Measurements from ENCODE around the gene NDUFV1. TPM values are rescaled to one million over a fixed set of nuclear protein-coding genes. Genes with fewer than 3 reads are reported as not detected.

Gene NDUFV1
- total and polyA plus RNA-seq, 9 of the 15 experiments (the other 6 are each of a cell fraction or from before 2014, with no cell fraction given): 10.8 to 423 (median 209) TPM

- intact Hi-C loops (cut with micrococcal nuclease): loop anchor here (10.0 kb wide), 1 partner anchor 157 kb away; no protein-coding TSS in a partner anchor
- 8% methylated on average over 12 of the region's 12 CpGs for WGBS (ENCODE audit: insufficient coverage, low coverage, missing lambda C conversion rate)
- Histone ChIP-seq H3K79me2 (ENCODE audit: control insufficient read depth, insufficient read depth, low read length) (no peaks in the 10 kb centered on the region), H2AFZ (ENCODE audit: low read depth, low read length) (no peak overlapping the region), H3K9me3 (replicated peaks; ENCODE audit: control insufficient read depth, insufficient read depth, low read depth, low read length) (no peaks in the 10 kb centered on the region; the same call in none of the 2 replicates), H3K27me3 (ENCODE audit: control insufficient read depth in 2 of 2, insufficient read depth in 2 of 2, low read length in 2 of 2) (peaks cover 2 to 13% of the 10 kb centered on the region in 2 experiments; a peak in 3 of 5 replicates), H3K4me2 (ENCODE audit: insufficient read depth, low read length) (no peak overlapping the region), H3K27ac (ENCODE audit: extremely low read depth, low read depth, low read length) (no peak overlapping the region), H3K9ac (ENCODE audit: insufficient read depth in 1 of 2, low read depth in 2 of 2, low read length in 2 of 2) (no peak overlapping the region), H3K4me3 (no peak overlapping the region), H3K36me3 (ENCODE audit: control insufficient read depth, insufficient read depth, low read length) (no peaks in the 10 kb centered on the region), H4K20me1 (replicated peaks; ENCODE audit: control insufficient read depth, insufficient read depth, low read length) (peaks cover 3% of the 10 kb centered on the region; the same call in 1 of the 2 replicates), H3K4me1 (replicated peaks in 1 of 2; ENCODE audit: control insufficient read depth in 2 of 2, insufficient read depth in 2 of 2, low read length in 2 of 2) (peaks cover 0 to 43% of the 10 kb centered on the region in 2 experiments; a peak in 2 of 5 replicates), H3K9me1 (ENCODE audit: control insufficient read depth, insufficient read depth, low read length) (no peaks in the 10 kb centered on the region)
- DNase-seq (ENCODE audit: extremely low read depth in 1 of 4, low spot score in 3 of 4) (peak; percentile 44 to 59 (median 48)), ATAC-seq (peak; percentile 87), FAIRE-seq (peak; percentile 48)
- no TSS peak for BruUV-seq (replicated peaks)
- POLR2A ChIA-PET: interaction anchor here (0.6 to 1.2 kb wide), 4 partner anchors 10 to 237 kb away, joined by 3 to 4 read pairs (median 3); no protein-coding TSS in a partner anchor
- in situ Hi-C loops (cut with MboI): no loop called here
- CTCF ChIA-PET (ENCODE audit: low intra/inter-chr PET ratio): interaction anchor here (1.4 kb wide), 1 partner anchor 11 kb away, joined by 4 read pairs; no protein-coding TSS in a partner anchor
- TF ChIP-seq RB1 (IDR thresholded peaks at IDR 0.05; ENCODE audit: low read depth) (0 out of 2 replicates have a peak, but pooled peaks have one; percentile 33), NCOA2 (IDR thresholded peaks at IDR 0.05; ENCODE audit: partially characterized antibody in 2 of 2) (no peak), CTCFL (IDR thresholded peaks at IDR 0.05; ENCODE audit: borderline replicate concordance, insufficient read depth, low read depth, low read length, poor library complexity, severe bottlenecking) (peak; percentile 49), REST (IDR thresholded peaks at IDR 0.05; ENCODE audit: borderline replicate concordance) (peak; percentile 46; the same call in 1 of the 2 replicates), REST (CRISPR knock-in tag; IDR thresholded peaks at IDR 0.05; ENCODE audit: low read depth) (no peak)
- TF ChIP-seq, protein P1, sequence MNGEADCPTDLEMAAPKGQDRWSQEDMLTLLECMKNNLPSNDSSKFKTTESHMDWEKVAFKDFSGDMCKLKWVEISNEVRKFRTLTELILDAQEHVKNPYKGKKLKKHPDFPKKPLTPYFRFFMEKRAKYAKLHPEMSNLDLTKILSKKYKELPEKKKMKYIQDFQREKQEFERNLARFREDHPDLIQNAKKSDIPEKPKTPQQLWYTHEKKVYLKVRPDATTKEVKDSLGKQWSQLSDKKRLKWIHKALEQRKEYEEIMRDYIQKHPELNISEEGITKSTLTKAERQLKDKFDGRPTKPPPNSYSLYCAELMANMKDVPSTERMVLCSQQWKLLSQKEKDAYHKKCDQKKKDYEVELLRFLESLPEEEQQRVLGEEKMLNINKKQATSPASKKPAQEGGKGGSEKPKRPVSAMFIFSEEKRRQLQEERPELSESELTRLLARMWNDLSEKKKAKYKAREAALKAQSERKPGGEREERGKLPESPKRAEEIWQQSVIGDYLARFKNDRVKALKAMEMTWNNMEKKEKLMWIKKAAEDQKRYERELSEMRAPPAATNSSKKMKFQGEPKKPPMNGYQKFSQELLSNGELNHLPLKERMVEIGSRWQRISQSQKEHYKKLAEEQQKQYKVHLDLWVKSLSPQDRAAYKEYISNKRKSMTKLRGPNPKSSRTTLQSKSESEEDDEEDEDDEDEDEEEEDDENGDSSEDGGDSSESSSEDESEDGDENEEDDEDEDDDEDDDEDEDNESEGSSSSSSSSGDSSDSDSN (IDR thresholded peaks at IDR 0.05; ENCODE audit: borderline replicate concordance in 1 of 2, low read depth in 2 of 2, low read length in 2 of 2): 0 out of 4 replicates have a peak, but pooled peaks of 1 of the 2 experiments have one; percentile 61
These were observed 41.5 kb downstream of the NDUFV1 start for GRCh38 chr11:67648140-67648795.
